GM12878 (cell line): ENCODE data around the gene ASAP2. TPM values are rescaled to one million over a fixed set of nuclear protein-coding genes. Genes with fewer than 3 reads are reported as not detected.

Source experiments
- ATAC-seq: fragments of 200-7000 bp; cut with Tn5 transposase; 3 replicates; pipeline ENCODE4 v1.9.1; 2020; ENCODE audit warnings: mild to moderate bottlenecking, moderate library complexity
- BruUV-seq: library from RNA; stranded (reverse); fragments of 400-500 nt; replicated peaks from 2 replicates; lab custom pipeline; 2021; lab: Mats Ljungman, UMichigan
- CTCF ChIA-PET: fragments of 300-600 bp; sonication (Branson Sonifier 250); formaldehyde crosslinking; extraction: SDS; loops from one replicate; lab custom pipeline; 2021; ENCODE audit warnings: inconsistent platforms; lab: Yijun Ruan, JAX
- POLR2A ChIA-PET: fragments of 350-600 bp; formaldehyde crosslinking; extraction: SDS; loops from one replicate; lab custom pipeline; 2021; ENCODE audit warnings: inconsistent platforms; lab: Charles Lee
- RAD21 ChIA-PET: fragments of 300-600 bp; sonication (Branson Sonifier 250); formaldehyde crosslinking; loops from one replicate; lab custom pipeline; 2023; ENCODE audit warnings: antibody characterized with exemption; ENCODE audit not compliant: unreplicated experiment; lab: Charles Lee
- SMC1A ChIA-PET: fragments of 300-600 bp; sonication (Branson Sonifier 250); formaldehyde crosslinking; loops from one replicate; lab custom pipeline; 2023; ENCODE audit not compliant: unreplicated experiment, uncharacterized antibody; lab: Charles Lee
- DNase-seq: peaks from one replicate; pipeline ENCODE4 v3.0.0-alpha.2; 2011; ENCODE audit warnings: low read depth, low spot score
- FAIRE-seq: peaks from 3 replicates; lab custom pipeline; 2011; peaks lifted over from hg19 to GRCh38; lab: Jason Lieb, UNC
- H2AFZ ChIP-seq: 2 replicates; pipeline ENCODE4 v1.6.0; 2011; ENCODE audit warnings: low read depth, low read length, control low read depth; ENCODE audit not compliant: control insufficient read depth
- H3K27ac ChIP-seq: 2 replicates; pipeline ENCODE4 v1.5.1; 2011; ENCODE audit warnings: control low read depth; ENCODE audit not compliant: control insufficient read depth, insufficient read depth
- H3K27me3 ChIP-seq, 2 experiments: replicated peaks in 1 of 2; 2 replicates each; pipeline versions ENCODE4 v1.6.0 to v1.6.1; 2011; ENCODE audit warnings: low read length in 1 of 2; ENCODE audit not compliant: control insufficient read depth in 2 of 2, insufficient read depth in 2 of 2
- H3K36me3 ChIP-seq, 2 experiments: 2 replicates each; pipeline ENCODE4 v1.5.1; 2011; ENCODE audit warnings: low read length in 1 of 2; ENCODE audit not compliant: control insufficient read depth in 2 of 2, insufficient read depth in 2 of 2
- H3K4me1 ChIP-seq: 2 replicates; pipeline ENCODE4 v1.6.1; 2011; ENCODE audit warnings: mild to moderate bottlenecking, low read length, moderate library complexity, mixed read lengths; ENCODE audit not compliant: control insufficient read depth, insufficient read depth
- H3K4me2 ChIP-seq: 2 replicates; pipeline ENCODE4 v1.6.0; 2011; ENCODE audit warnings: control low read depth; ENCODE audit not compliant: control insufficient read depth, insufficient read depth
- H3K4me3 ChIP-seq: fragments of 200-600 bp; sonication (generic); 2 replicates; pipeline ENCODE4 v1.5.1; 2016
- H3K79me2 ChIP-seq: 2 replicates; pipeline ENCODE4 v1.6.0; 2011; ENCODE audit warnings: low read length; ENCODE audit not compliant: control insufficient read depth, insufficient read depth
- H3K9ac ChIP-seq: 2 replicates; pipeline ENCODE4 v1.8.0; 2011; ENCODE audit warnings: low read length, control low read depth, mixed read lengths; ENCODE audit not compliant: control insufficient read depth, insufficient read depth
- H3K9me3 ChIP-seq: replicated peaks from 3 replicates; pipeline ENCODE4 v1.5.1; 2011; ENCODE audit warnings: mild to moderate bottlenecking, low read length; ENCODE audit not compliant: control insufficient read depth, insufficient read depth
- H4K20me1 ChIP-seq: 2 replicates; pipeline ENCODE4 v1.6.0; 2011; ENCODE audit not compliant: control insufficient read depth, insufficient read depth
- FOXK2 ChIP-seq: fragments of 450-650 bp; IDR thresholded peaks from 2 replicates; pipeline ENCODE4 v1.6.1; 2017; ENCODE audit warnings: mild to moderate bottlenecking, moderate library complexity
- HCFC1 ChIP-seq: fragments of 150-350 bp; IDR thresholded peaks from 2 replicates; pipeline ENCODE4 v1.6.1; 2014; ENCODE audit warnings: low read length
- JUNB ChIP-seq: IDR thresholded peaks from 2 replicates; pipeline ENCODE4 v1.6.1; 2016; ENCODE audit warnings: antibody characterized with exemption, mild to moderate bottlenecking
- MAX ChIP-seq: IDR thresholded peaks from 2 replicates; pipeline ENCODE4 v1.6.1; 2012; ENCODE audit warnings: low read depth, low read length, improper control_type of control experiment
- MEF2B ChIP-seq: fragments of 450-650 bp; IDR thresholded peaks from 2 replicates; pipeline ENCODE4 v1.6.1; 2018; ENCODE audit warnings: mild to moderate bottlenecking, moderate library complexity; ENCODE audit not compliant: partially characterized antibody, poor library complexity, severe bottlenecking
- NR2F1 ChIP-seq: fragments of 450-650 bp; conservative IDR thresholded peaks from 2 replicates; pipeline ENCODE4 v1.6.1; 2017; ENCODE audit warnings: mild to moderate bottlenecking
- TCF12 ChIP-seq: IDR thresholded peaks from 2 replicates; pipeline ENCODE4 v1.6.1; 2011; ENCODE audit warnings: low read depth, mild to moderate bottlenecking, low read length
- ZBTB40 ChIP-seq: fragments of 450-650 bp; IDR thresholded peaks from 2 replicates; pipeline ENCODE4 v1.6.1; 2016; ENCODE audit warnings: mild to moderate bottlenecking, moderate library complexity, borderline replicate concordance
- WGBS: methylation state at CpG from one replicate; pipeline ENCODE4 v1.1.6; 2016; ENCODE audit warnings: low lambda C conversion rate; ENCODE audit not compliant: insufficient replicate concordance, insufficient coverage; ENCODE audit errors: missing lambda C conversion rate; 5-methylcytosine and 5-hydroxymethylcytosine counted together
- in situ Hi-C: fragments of 300-500 bp; cut with MboI; formaldehyde crosslinking; loops from 9 replicates; pipeline ENCODE4 v1.14.3; 2018; ENCODE audit warnings: mixed read lengths
- intact Hi-C: fragments of 100-400 bp; cut with micrococcal nuclease; formaldehyde crosslinking; loops from one replicate; pipeline ENCODE4 v1.14.2; 2022; ENCODE audit not compliant: unreplicated experiment
- polyA plus RNA-seq, 11 experiments: library from polyadenylated mRNA; depleted of rRNA in 4 of 11; unstranded in 6 of 11; stranded (reverse) in 5 of 11; fragments of >200 nt; fragmentation: Nextera tagmentation in 4 of 11; fragmentation: Illumina TruSeq in 1 of 11; extraction: Ambion mirVana in 4 of 11; extraction: Trizol in 1 of 11; gene quantifications; 1 replicate in 1 of 11; 2 replicates in 10 of 11; pipeline versions ENCODE4 v1.2.1 to v1.2.3, GENCODE V29; 2011 to 2016; ENCODE audit warnings: inconsistent platforms in 2 of 11, missing spikeins in 2 of 11, low read depth in 1 of 11
- total RNA-seq, 4 experiments: library from RNA; depleted of rRNA in 3 of 4; stranded (reverse); fragments of >200 nt in 3 of 4; fragmentation: Illumina TruSeq in 1 of 4; extraction: Trizol in 1 of 4; gene quantifications; 2 replicates each; pipeline versions ENCODE4 v1.2.1 to v1.2.3, GENCODE V29; 2013 to 2021
- TF ChIP-seq, protein P1 (sequence below): fragments of 450-650 bp; formaldehyde crosslinking; IDR thresholded peaks from 2 replicates; pipeline ENCODE4 v1.4.0; 2020; ENCODE audit warnings: mild to moderate bottlenecking, moderate library complexity
- TF ChIP-seq, protein P2 (sequence below): IDR thresholded peaks from 2 replicates; pipeline ENCODE4 v1.6.1; 2011; ENCODE audit warnings: borderline replicate concordance, low read depth, mild to moderate bottlenecking, moderate library complexity, mixed read lengths, low read length; ENCODE audit not compliant: insufficient read depth; ENCODE audit errors: extremely low read length

The ASAP2 gene
- total and polyA plus RNA-seq, 10 of the 15 experiments (the other 5 are each of a cell fraction or from before 2014, with no cell fraction given) = 0.05 to 0.27 (median 0.07) TPM; not detected in 4

DNA sequence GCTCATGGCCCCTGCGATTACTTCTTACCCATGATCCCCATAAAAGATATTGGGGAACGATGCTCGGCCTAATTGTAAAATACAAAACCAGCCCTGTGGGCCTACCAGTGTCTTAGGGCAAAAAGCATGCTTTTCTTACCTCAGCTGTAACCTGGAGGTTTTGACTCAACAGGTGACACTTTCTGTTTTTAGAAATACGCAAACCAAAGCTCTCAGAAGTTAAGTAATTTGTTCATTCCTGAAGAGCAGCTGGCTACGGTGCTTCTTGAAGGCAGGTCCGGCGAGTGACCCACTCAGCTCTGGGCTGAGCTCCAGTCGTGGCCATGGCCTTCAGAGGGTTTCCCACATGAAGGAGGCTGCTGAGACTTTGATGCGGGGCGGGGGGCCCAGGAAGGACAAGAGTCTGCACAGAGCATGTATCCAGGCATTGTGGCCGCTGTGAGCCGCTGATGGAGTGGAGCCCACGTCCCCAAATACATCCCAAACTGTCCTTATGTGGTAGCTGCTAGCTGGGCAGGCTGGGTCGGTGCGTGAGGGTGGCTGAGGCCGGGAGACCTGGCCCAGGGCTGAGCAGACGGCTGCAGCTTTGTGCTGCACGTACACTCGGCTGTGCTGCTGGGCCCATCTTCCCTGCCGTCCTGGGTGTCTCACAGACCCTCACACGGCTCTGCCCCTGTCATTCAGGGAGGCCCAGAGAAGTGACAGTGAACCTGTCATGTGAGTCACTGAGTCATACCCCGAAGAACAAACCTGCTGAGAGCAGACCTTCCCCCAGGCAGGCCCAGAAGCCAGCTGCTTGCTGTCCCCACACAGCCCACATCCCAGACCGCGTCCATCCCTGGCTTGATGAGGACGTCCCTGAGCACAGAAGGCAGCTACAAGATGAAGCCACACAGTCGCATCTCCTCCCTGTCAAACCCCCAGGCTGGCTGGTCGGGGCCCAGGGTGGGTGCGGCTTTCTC lies 182.6 kb downstream of the ASAP2 start (continued):
- TF ChIP-seq, protein P1, sequence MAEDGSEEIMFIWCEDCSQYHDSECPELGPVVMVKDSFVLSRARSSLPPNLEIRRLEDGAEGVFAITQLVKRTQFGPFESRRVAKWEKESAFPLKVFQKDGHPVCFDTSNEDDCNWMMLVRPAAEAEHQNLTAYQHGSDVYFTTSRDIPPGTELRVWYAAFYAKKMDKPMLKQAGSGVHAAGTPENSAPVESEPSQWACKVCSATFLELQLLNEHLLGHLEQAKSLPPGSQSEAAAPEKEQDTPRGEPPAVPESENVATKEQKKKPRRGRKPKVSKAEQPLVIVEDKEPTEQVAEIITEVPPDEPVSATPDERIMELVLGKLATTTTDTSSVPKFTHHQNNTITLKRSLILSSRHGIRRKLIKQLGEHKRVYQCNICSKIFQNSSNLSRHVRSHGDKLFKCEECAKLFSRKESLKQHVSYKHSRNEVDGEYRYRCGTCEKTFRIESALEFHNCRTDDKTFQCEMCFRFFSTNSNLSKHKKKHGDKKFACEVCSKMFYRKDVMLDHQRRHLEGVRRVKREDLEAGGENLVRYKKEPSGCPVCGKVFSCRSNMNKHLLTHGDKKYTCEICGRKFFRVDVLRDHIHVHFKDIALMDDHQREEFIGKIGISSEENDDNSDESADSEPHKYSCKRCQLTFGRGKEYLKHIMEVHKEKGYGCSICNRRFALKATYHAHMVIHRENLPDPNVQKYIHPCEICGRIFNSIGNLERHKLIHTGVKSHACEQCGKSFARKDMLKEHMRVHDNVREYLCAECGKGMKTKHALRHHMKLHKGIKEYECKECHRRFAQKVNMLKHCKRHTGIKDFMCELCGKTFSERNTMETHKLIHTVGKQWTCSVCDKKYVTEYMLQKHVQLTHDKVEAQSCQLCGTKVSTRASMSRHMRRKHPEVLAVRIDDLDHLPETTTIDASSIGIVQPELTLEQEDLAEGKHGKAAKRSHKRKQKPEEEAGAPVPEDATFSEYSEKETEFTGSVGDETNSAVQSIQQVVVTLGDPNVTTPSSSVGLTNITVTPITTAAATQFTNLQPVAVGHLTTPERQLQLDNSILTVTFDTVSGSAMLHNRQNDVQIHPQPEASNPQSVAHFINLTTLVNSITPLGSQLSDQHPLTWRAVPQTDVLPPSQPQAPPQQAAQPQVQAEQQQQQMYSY (CRISPR knock-in tag) = no peak
- TF ChIP-seq, all 136 proteins: peak for 0

DNA sequence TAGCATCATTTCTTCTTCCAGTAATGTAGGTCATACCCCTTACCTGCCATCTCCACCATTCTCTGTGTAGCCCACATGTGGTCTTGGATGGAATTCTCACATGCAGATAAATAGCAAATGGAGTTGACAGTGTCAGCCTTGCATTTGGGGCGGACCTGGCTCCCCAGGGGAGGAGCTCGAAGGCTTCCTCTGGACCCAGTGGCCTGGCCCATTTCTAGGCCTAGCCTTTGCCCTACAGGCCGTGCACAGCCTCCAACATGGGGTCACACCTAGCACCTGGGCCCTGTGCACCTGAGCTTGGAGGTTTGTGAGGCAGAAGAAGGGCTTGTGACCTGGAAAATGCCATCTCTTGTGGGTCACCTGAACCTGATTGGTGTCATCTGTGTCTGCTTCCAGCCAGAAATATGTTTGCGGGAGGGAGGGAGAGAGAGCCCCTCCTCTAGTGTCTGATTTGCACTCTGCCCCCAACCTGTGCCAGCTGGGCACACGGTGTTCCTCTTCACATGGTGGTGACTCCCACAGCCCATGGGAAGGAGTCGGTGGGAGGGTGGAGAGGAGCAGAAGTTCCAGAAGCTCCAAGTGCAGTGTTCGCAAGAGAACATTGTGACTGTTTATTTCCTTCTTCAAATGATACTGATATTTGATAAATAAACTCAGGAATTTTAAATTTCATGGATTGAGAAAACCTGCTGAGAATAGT lies 183.7 kb downstream of the ASAP2 start:
- FAIRE-seq = no peak
- CTCF ChIA-PET = no interaction called here
- WGBS = 60% methylated on average over 7 of the region's 7 CpGs
- BruUV-seq = no TSS peak
- no peak for ATAC-seq
- Histone ChIP-seq H3K27me3 (no peaks in the 10 kb centered on the region; a peak in 2 of 4 replicates), H3K4me2 (no peak overlapping the region), H3K27ac (no peak overlapping the region), H2AFZ (no peak overlapping the region), H3K79me2 (no peaks in the 10 kb centered on the region), H3K36me3 (no peaks in the 10 kb centered on the region), H3K4me1 (no peaks in the 10 kb centered on the region), H3K9me3 (no peaks in the 10 kb centered on the region; the same call in 2 of the 3 replicates), H3K9ac (no peak overlapping the region), H3K4me3 (no peak overlapping the region), H4K20me1 (no peaks in the 10 kb centered on the region)
- RAD21 ChIA-PET = no interaction called here
- POLR2A ChIA-PET = no interaction called here
- intact Hi-C loops (no loop called here), in situ Hi-C loops (no loop called here)
- TF ChIP-seq HCFC1 (no peak), ZBTB40 (no peak), MAX (no peak), NR2F1 (no peak), JUNB (no peak), TCF12 (no peak), FOXK2 (no peak), MEF2B (no peak)
- TF ChIP-seq, protein P2, sequence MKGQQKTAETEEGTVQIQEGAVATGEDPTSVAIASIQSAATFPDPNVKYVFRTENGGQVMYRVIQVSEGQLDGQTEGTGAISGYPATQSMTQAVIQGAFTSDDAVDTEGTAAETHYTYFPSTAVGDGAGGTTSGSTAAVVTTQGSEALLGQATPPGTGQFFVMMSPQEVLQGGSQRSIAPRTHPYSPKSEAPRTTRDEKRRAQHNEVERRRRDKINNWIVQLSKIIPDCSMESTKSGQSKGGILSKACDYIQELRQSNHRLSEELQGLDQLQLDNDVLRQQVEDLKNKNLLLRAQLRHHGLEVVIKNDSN = no peak
- SMC1A ChIA-PET = no interaction called here
- DNase-seq = no peak
